ENCODE data around the gene FGF18.
A peak's percentile ranks its signal among the peaks of the same experiment; 100 is the strongest.

Gene FGF18

DNA sequence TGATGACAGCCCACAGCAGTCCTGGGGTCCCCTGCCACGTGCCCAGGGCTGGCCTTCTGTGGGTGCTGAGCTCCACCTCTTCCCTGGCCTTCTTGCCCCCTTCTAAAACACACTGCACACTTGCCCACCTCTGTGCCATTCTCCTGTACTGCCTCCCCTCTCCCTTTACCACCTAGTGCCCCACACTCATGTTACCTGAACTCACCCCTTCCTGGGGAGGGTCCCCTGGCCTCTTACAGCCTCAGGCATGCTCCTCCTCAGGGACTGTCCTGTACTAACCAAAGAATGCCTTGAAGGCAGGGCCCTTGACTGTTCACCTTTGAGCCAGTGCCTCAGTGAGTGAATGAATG is 60.3 kb downstream of the FGF18 start:
- no peak overlapping the region for H3K4me3 ChIP-seq (ENCODE audit: insufficient read depth, low read depth, low read length, poor library complexity, severe bottlenecking)
- H3K27me3 ChIP-seq (replicated peaks; ENCODE audit: control insufficient read depth, insufficient read depth, low read length, poor library complexity, severe bottlenecking), result no peaks in the 10 kb centered on the region
- no peaks in the 10 kb centered on the region for H3K9me3 ChIP-seq (ENCODE audit: control insufficient read depth, low read length)
- H3K36me3 ChIP-seq (ENCODE audit: control insufficient read depth, insufficient read depth, low read length), result no peaks in the 10 kb centered on the region
- no peak overlapping the region for H3K27ac ChIP-seq (ENCODE audit: insufficient read depth, low read length, poor library complexity, severe bottlenecking)
- H3K4me1 ChIP-seq (ENCODE audit: control insufficient read depth, insufficient read depth, low read length, poor library complexity, severe bottlenecking), result peaks cover 11% of the 10 kb centered on the region
- DNase-seq, result no peak

DNA sequence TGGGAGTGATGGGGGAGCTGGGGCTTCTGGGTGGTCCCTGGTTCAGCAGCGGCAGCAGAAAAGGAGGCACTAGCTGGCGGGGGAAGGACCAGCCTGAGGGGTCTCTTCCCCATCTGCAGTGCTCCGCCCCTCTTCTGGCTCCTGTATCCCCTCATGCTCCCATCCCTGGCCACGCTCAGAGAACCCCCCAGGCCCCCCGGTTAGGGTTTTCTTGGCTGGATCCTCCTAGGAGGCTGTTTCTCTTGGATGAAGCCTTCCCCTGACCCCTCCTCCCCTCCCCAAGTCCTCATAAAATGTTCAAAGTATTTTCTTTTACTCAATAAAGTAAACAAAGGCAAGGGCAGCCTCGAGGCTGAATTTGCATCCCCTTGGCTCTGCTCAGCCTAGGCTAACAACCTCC is 60.8 kb downstream of the FGF18 start:
- H3K36me3 ChIP-seq (ENCODE audit: control insufficient read depth, insufficient read depth, low read length), result no peaks in the 10 kb centered on the region

DNA sequence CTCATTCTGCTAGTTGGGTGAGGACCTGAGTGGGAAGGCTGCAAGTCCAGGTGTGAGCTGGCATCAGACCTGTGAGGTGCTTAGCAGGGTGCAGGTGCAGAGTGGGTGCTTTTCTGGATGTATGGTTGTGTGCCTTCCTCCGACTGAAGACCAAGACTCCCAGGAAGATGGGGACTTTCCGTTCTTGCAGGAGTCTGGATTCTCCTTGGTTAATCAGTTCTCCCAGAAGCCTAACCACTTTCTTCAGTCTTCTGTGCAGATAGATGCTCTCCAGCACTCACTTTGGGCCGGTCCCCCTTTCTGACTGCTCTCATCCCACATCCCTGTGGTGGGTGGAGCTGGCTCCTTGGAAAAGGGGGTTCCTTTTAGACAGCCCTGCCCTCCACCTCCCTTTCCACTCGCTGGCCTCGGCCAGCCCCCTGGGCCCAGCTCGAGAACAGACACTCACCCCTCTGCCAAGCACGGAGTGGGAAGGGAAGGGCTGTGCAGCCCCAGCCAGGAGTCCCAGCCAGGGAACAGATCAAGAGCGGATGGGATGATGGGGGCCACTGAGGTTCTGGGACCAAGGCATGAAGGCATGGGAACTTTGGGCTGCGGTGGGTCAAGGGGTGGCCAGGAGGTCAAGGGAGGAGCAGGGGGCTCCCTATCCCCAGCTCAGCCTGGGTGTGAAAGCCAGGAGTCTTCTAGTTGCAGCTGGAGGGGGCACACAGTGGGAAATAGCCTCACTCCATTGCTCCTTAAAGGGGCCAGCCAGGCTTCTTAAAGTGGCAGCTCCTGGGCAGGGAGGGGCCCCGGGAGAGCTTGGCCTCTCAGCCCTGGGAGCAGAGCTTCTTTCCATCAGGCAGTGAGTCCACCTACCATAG is 62.4 kb downstream of the FGF18 start:
- Histone ChIP-seq H3K27me3 (replicated peaks; ENCODE audit: control insufficient read depth, insufficient read depth, low read length, poor library complexity, severe bottlenecking) (no peaks in the 10 kb centered on the region), H3K4me1 (ENCODE audit: control insufficient read depth, insufficient read depth, low read length, poor library complexity, severe bottlenecking) (peaks cover 11% of the 10 kb centered on the region), H3K4me3 (ENCODE audit: insufficient read depth, low read depth, low read length, poor library complexity, severe bottlenecking) (no peak overlapping the region), H3K36me3 (ENCODE audit: control insufficient read depth, insufficient read depth, low read length) (no peaks in the 10 kb centered on the region), H3K9me3 (ENCODE audit: control insufficient read depth, low read length) (no peaks in the 10 kb centered on the region), H3K27ac (ENCODE audit: insufficient read depth, low read length, poor library complexity, severe bottlenecking) (no peak overlapping the region)
- no peak for DNase-seq

More for the DNA sequence above, 60.8 kb downstream of the FGF18 start:
- Histone ChIP-seq H3K27me3 (replicated peaks; ENCODE audit: control insufficient read depth, insufficient read depth, low read length, poor library complexity, severe bottlenecking) (no peaks in the 10 kb centered on the region), H3K4me3 (ENCODE audit: insufficient read depth, low read depth, low read length, poor library complexity, severe bottlenecking) (no peak overlapping the region), H3K9me3 (ENCODE audit: control insufficient read depth, low read length) (no peaks in the 10 kb centered on the region), H3K4me1 (ENCODE audit: control insufficient read depth, insufficient read depth, low read length, poor library complexity, severe bottlenecking) (peaks cover 11% of the 10 kb centered on the region), H3K27ac (ENCODE audit: insufficient read depth, low read length, poor library complexity, severe bottlenecking) (no peak overlapping the region)
- DNase-seq, result no peak

DNA sequence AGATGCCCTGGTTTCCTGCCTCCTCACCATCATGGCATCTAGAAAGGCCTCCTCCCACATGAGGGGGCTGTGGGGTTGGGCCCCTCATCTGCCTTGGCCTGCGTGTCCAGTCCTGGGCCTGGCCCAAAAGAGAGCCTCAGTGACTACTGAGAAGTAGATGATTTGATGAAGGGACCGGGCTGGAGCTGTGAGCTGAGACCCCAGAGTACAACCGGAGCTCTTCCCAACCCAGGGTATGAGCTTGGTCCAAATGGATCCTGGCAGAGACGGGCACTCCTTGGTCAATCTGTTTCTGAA is 62.9 kb downstream of the FGF18 start:
- Histone ChIP-seq H3K36me3 (ENCODE audit: control insufficient read depth, insufficient read depth, low read length) (no peaks in the 10 kb centered on the region), H3K4me3 (ENCODE audit: insufficient read depth, low read depth, low read length, poor library complexity, severe bottlenecking) (no peak overlapping the region), H3K4me1 (ENCODE audit: control insufficient read depth, insufficient read depth, low read length, poor library complexity, severe bottlenecking) (peaks cover 11% of the 10 kb centered on the region), H3K27ac (ENCODE audit: insufficient read depth, low read length, poor library complexity, severe bottlenecking) (no peak overlapping the region), H3K27me3 (replicated peaks; ENCODE audit: control insufficient read depth, insufficient read depth, low read length, poor library complexity, severe bottlenecking) (no peaks in the 10 kb centered on the region), H3K9me3 (ENCODE audit: control insufficient read depth, low read length) (no peaks in the 10 kb centered on the region)
- no peak for DNase-seq

DNA sequence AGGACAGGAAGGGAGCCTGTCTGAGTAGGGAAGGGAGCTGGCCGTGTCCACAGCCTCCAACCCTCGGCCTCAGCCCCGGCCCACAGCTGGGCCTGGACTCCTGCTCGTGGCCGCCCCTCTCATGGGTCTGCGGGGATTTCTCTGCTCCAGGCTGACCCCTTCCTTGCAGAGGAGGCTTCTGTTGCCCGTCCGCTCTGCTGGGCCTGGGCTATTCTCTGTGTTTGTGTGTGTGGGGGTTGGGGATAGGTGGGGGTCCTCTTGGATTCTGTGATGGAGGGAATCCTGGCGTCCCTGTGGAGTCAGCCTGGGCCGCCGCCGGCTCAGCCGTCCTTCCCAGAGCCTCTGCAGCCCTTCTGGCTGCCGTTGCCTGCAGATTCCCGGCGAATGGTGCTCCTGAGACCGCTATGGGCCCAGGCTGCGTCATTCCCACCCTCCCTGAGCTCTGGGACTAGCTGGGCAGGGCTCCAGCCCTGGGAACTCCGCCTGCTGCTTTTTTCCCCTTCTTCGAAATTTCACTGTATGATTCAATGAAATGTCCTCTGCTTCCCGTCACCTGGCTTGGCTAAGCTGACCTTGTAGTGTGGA is 64.2 kb downstream of the FGF18 start:
- Histone ChIP-seq H3K36me3 (ENCODE audit: control insufficient read depth, insufficient read depth, low read length) (no peaks in the 10 kb centered on the region), H3K27me3 (replicated peaks; ENCODE audit: control insufficient read depth, insufficient read depth, low read length, poor library complexity, severe bottlenecking) (no peaks in the 10 kb centered on the region), H3K4me3 (ENCODE audit: insufficient read depth, low read depth, low read length, poor library complexity, severe bottlenecking) (no peak overlapping the region), H3K4me1 (ENCODE audit: control insufficient read depth, insufficient read depth, low read length, poor library complexity, severe bottlenecking) (peaks cover 11% of the 10 kb centered on the region), H3K27ac (ENCODE audit: insufficient read depth, low read length, poor library complexity, severe bottlenecking) (no peak overlapping the region), H3K9me3 (ENCODE audit: control insufficient read depth, low read length) (no peaks in the 10 kb centered on the region)
- DNase-seq, result no peak

DNA sequence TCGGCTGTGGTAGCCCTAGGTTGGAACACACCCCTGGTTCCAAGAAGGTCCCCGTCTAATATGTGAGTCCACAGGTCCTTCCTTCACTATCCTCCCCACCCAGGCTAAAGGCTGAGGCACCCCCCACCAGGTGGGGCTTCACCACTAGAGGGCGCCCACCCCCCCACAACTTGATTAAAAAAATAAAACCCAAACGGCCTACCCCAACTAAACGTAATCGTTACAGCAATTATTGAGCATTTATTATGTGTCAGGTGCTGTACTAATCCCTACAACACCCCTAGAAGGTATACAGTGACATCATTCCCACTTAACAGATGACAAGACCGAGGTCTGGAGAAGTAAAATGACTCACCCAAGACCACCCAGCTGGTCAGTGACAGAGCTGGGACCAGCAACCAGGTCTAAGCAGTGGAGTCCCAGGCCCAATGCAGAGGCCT is 65.0 kb downstream of the FGF18 start:
- Histone ChIP-seq H3K27ac (ENCODE audit: insufficient read depth, low read length, poor library complexity, severe bottlenecking) (no peak overlapping the region), H3K27me3 (replicated peaks; ENCODE audit: control insufficient read depth, insufficient read depth, low read length, poor library complexity, severe bottlenecking) (no peaks in the 10 kb centered on the region), H3K9me3 (ENCODE audit: control insufficient read depth, low read length) (no peaks in the 10 kb centered on the region), H3K36me3 (ENCODE audit: control insufficient read depth, insufficient read depth, low read length) (no peaks in the 10 kb centered on the region), H3K4me1 (ENCODE audit: control insufficient read depth, insufficient read depth, low read length, poor library complexity, severe bottlenecking) (peaks cover 3% of the 10 kb centered on the region), H3K4me3 (ENCODE audit: insufficient read depth, low read depth, low read length, poor library complexity, severe bottlenecking) (no peak overlapping the region)
- peak in 1 of 3 donors; percentile 17 for DNase-seq

DNA sequence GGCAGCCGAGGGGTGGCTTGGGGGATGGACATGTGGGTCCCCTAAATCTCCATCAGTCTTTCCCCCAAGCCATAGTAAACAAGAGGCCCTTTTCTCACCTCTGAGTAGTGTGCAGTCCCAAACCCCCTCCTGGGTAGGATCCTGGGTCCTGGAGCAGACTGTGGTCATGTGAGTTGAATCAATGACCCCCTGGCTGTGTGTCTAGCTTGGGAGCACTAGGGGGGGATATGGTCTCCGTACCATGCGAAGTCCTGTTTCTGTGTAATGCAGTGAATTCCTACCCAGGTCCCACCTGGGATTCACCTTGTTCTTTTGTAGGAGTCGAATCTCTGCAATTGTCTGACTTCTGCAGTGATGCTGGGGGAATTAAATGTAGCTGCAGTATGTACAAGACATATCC is 66.2 kb downstream of the FGF18 start:
- no peak overlapping the region for H3K27ac ChIP-seq (ENCODE audit: insufficient read depth, low read length, poor library complexity, severe bottlenecking)
- no peaks in the 10 kb centered on the region for H3K27me3 ChIP-seq (replicated peaks; ENCODE audit: control insufficient read depth, insufficient read depth, low read length, poor library complexity, severe bottlenecking)
- H3K4me3 ChIP-seq (ENCODE audit: insufficient read depth, low read depth, low read length, poor library complexity, severe bottlenecking), result no peak overlapping the region
- H3K4me1 ChIP-seq (ENCODE audit: control insufficient read depth, insufficient read depth, low read length, poor library complexity, severe bottlenecking), result no peaks in the 10 kb centered on the region
- H3K9me3 ChIP-seq (ENCODE audit: control insufficient read depth, low read length), result no peaks in the 10 kb centered on the region
- H3K36me3 ChIP-seq (ENCODE audit: control insufficient read depth, insufficient read depth, low read length), result no peaks in the 10 kb centered on the region
- no peak for DNase-seq

DNA sequence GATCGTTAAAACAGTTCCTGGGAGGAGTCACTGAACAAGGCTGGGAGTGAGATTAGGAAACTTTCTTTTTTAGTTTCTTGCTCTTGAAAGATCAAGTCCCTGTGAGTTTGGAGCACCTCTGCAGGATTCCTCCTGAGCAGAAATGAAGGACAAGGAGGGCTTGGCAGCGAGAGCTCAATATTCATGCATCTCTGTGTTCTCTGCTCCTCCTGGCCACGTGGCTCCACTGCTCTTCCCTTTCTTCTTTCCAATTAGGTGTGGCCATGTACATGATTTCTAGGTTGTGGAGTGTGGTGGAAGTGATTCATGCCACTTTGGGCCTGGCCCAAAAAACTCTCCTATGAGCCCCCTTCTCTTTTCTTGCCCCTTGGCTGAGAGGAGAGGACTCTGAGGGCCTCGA is 67.2 kb downstream of the FGF18 start:
- Histone ChIP-seq H3K27ac (ENCODE audit: insufficient read depth, low read length, poor library complexity, severe bottlenecking) (no peak overlapping the region), H3K27me3 (replicated peaks; ENCODE audit: control insufficient read depth, insufficient read depth, low read length, poor library complexity, severe bottlenecking) (no peaks in the 10 kb centered on the region), H3K36me3 (ENCODE audit: control insufficient read depth, insufficient read depth, low read length) (no peaks in the 10 kb centered on the region), H3K4me1 (ENCODE audit: control insufficient read depth, insufficient read depth, low read length, poor library complexity, severe bottlenecking) (no peaks in the 10 kb centered on the region), H3K9me3 (ENCODE audit: control insufficient read depth, low read length) (no peaks in the 10 kb centered on the region), H3K4me3 (ENCODE audit: insufficient read depth, low read depth, low read length, poor library complexity, severe bottlenecking) (no peak overlapping the region)
- no peak for DNase-seq

DNA sequence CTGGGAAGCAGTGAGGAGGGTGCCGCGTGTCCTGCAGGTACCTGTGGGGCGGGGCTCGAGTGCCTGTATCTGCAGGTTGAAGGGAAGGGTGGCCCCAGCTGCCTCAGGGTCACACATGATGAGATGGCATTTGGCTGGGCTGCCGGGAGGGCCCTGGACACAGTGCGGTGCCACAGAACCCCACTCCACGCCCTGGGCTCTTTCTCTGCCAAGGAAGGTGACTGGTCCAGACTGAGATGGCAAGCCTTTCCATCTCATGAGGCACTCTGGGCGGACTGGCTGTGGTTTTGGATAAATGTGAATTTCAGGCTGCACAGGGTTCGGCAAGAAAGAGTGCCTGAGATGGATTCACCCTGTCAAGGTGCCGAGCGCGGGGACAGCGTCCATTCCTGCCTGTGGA is 69.4 kb downstream of the FGF18 start:
- no peak for DNase-seq
- Histone ChIP-seq H3K9me3 (ENCODE audit: control insufficient read depth, low read length) (no peaks in the 10 kb centered on the region), H3K27me3 (replicated peaks; ENCODE audit: control insufficient read depth, insufficient read depth, low read length, poor library complexity, severe bottlenecking) (no peaks in the 10 kb centered on the region), H3K4me3 (ENCODE audit: insufficient read depth, low read depth, low read length, poor library complexity, severe bottlenecking) (no peak overlapping the region), H3K4me1 (ENCODE audit: control insufficient read depth, insufficient read depth, low read length, poor library complexity, severe bottlenecking) (no peaks in the 10 kb centered on the region), H3K27ac (ENCODE audit: insufficient read depth, low read length, poor library complexity, severe bottlenecking) (no peak overlapping the region), H3K36me3 (ENCODE audit: control insufficient read depth, insufficient read depth, low read length) (no peaks in the 10 kb centered on the region)

DNA sequence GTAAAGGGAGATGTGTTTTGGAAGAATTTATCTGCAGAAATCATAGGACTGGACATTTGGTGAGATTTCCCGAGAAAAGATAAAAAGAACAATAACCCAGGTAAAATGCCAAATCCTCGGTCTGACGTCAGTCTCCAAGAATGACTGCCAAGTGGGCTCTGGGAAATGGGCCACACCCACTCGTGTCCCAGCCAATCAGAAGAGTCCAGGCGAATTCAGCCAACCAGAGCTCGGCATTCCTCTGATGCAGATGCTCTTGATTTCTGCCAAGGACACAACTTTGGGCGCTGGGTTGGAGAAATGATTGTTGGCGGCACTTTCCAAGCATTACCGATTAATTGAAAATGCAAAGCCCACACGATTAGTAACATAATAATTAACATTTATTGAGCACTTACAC is 73.3 kb downstream of the FGF18 start:
- Histone ChIP-seq H3K27ac (ENCODE audit: insufficient read depth, low read length, poor library complexity, severe bottlenecking) (no peak overlapping the region), H3K9me3 (ENCODE audit: control insufficient read depth, low read length) (no peaks in the 10 kb centered on the region), H3K4me1 (ENCODE audit: control insufficient read depth, insufficient read depth, low read length, poor library complexity, severe bottlenecking) (no peaks in the 10 kb centered on the region), H3K27me3 (replicated peaks; ENCODE audit: control insufficient read depth, insufficient read depth, low read length, poor library complexity, severe bottlenecking) (no peaks in the 10 kb centered on the region), H3K36me3 (ENCODE audit: control insufficient read depth, insufficient read depth, low read length) (no peaks in the 10 kb centered on the region), H3K4me3 (ENCODE audit: insufficient read depth, low read depth, low read length, poor library complexity, severe bottlenecking) (no peak overlapping the region)
- DNase-seq, result no peak
